ENCODE data around the gene XIRP1.

DNA sequence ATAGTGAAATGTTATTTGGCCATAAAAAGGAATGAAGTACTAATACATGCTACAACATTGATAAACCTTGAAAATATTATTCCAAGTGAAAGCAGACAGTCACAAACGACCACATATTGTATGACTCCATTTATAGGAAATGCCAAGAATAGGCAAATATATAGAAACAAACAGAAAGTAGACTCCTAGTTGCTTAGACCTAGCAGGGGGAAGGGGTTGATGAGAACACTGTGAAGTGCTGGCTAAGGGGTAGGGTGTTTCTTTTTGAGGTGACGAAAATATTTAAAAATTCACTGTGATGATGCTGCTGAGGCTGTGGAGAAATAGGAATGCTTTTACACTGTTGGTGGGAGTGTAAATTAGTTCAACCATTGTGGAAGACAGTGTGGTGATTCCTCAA lies 30.5 kb upstream of the XIRP1 start:
- TF ChIP-seq POLR2AphosphoS5 (IDR thresholded peaks at IDR 0.05; ENCODE audit: low read depth, low read length) (no peak), POLR2A (IDR thresholded peaks at IDR 0.05; ENCODE audit: low read depth, low read length) (no peak)

All from GM12891 (cell line).